NT2/D1 (cell line): Measurements from ENCODE around the gene NDUFA11.

Source experiments
- DNase-seq: peaks from one replicate; pipeline ENCODE4 v3.0.0-alpha.2; 2011; ENCODE audit warnings: low read depth, low spot score
- H3K27me3 ChIP-seq: 2 replicates; pipeline ENCODE4 v1.6.0; 2011; ENCODE audit warnings: mild to moderate bottlenecking; ENCODE audit not compliant: insufficient read length, insufficient read depth
- H3K36me3 ChIP-seq: 2 replicates; pipeline ENCODE4 v1.6.1; 2011; ENCODE audit warnings: mild to moderate bottlenecking, low read length, mixed read lengths; ENCODE audit not compliant: insufficient read depth, insufficient read length
- H3K4me1 ChIP-seq: 2 replicates; pipeline ENCODE4 v1.5.1; 2011; ENCODE audit not compliant: insufficient read depth, insufficient read length
- H3K4me3 ChIP-seq: 2 replicates; pipeline ENCODE4 v1.5.1; 2011; ENCODE audit warnings: low read depth; ENCODE audit not compliant: insufficient read length
- H3K9ac ChIP-seq: 2 replicates; pipeline ENCODE4 v1.6.0; 2011; ENCODE audit warnings: low read depth; ENCODE audit not compliant: insufficient read length
- H3K9me3 ChIP-seq: 2 replicates; pipeline ENCODE4 v1.5.1; 2011; ENCODE audit warnings: mild to moderate bottlenecking, low read length; ENCODE audit not compliant: insufficient read depth
- SUZ12 ChIP-seq: IDR thresholded peaks from 2 replicates; pipeline ENCODE4 v1.6.1; 2011; ENCODE audit not compliant: insufficient read length, insufficient read depth; ENCODE audit errors: extremely low read depth
- YY1 ChIP-seq: IDR thresholded peaks from 2 replicates; pipeline ENCODE4 v1.6.1; 2011; ENCODE audit not compliant: insufficient read length, insufficient read depth
- ZNF274 ChIP-seq: IDR thresholded peaks from 2 replicates; pipeline ENCODE4 v1.6.1; 2011; ENCODE audit warnings: mild to moderate bottlenecking, low read depth, low read length

The NDUFA11 gene

GRCh38 chr19:5870986-5871394, 32.6 kb downstream of the NDUFA11 start:
- Histone ChIP-seq H3K36me3 (no peaks in the 10 kb centered on the region), H3K9me3 (no peaks in the 10 kb centered on the region), H3K4me3 (no peak overlapping the region), H3K4me1 (peaks cover 3% of the 10 kb centered on the region), H3K27me3 (peaks cover 3% of the 10 kb centered on the region), H3K9ac (no peak overlapping the region)
- DNase-seq: no peak
- no peak for TF ChIP-seq YY1
- no peak for TF ChIP-seq SUZ12
- TF ChIP-seq ZNF274: no peak

GRCh38 chr19:5867201-5868136, 36.1 kb downstream of the NDUFA11 start:
- H3K4me1 ChIP-seq: peaks cover 3% of the 10 kb centered on the region

GRCh38 chr19:5865772-5866171, 37.8 kb downstream of the NDUFA11 start:
- H3K9me3 ChIP-seq: no peaks in the 10 kb centered on the region
- H3K9ac ChIP-seq: no peak overlapping the region
- H3K4me3 ChIP-seq: no peak overlapping the region
- TF ChIP-seq SUZ12: no peak
- no peak for TF ChIP-seq ZNF274
- TF ChIP-seq YY1: no peak
- H3K4me1 ChIP-seq: peaks cover 3% of the 10 kb centered on the region
- no peaks in the 10 kb centered on the region for H3K36me3 ChIP-seq
- H3K27me3 ChIP-seq: peaks cover 11% of the 10 kb centered on the region
- DNase-seq: no peak

More at GRCh38 chr19:5867201-5868136, 36.1 kb downstream of the NDUFA11 start:
- H3K4me3 ChIP-seq: no peak overlapping the region
- no peaks in the 10 kb centered on the region for H3K9me3 ChIP-seq
- TF ChIP-seq ZNF274: no peak
- no peak for TF ChIP-seq YY1
- TF ChIP-seq SUZ12: no peak
- H3K9ac ChIP-seq: no peak overlapping the region
- no peak for DNase-seq
- no peaks in the 10 kb centered on the region for H3K36me3 ChIP-seq
- peaks cover 11% of the 10 kb centered on the region for H3K27me3 ChIP-seq

- Histone ChIP-seq H3K36me3 (no peaks in the 10 kb centered on the region), H3K9ac (no peak overlapping the region), H3K9me3 (no peaks in the 10 kb centered on the region), H3K4me1 (peaks cover 3% of the 10 kb centered on the region), H3K4me3 (no peak overlapping the region), H3K27me3 (peaks cover 11% of the 10 kb centered on the region)
- no peak for DNase-seq
- TF ChIP-seq YY1 (no peak), SUZ12 (no peak), ZNF274 (no peak)
Measured at GRCh38 chr19:5864725-5865486, 38.7 kb downstream of the NDUFA11 start.

GRCh38 chr19:5864013-5864720, 39.4 kb downstream of the NDUFA11 start:
- Histone ChIP-seq H3K27me3 (peaks cover 11% of the 10 kb centered on the region), H3K4me1 (peaks cover 3% of the 10 kb centered on the region), H3K9ac (no peak overlapping the region), H3K4me3 (no peak overlapping the region), H3K36me3 (no peaks in the 10 kb centered on the region), H3K9me3 (no peaks in the 10 kb centered on the region)
- no peak for TF ChIP-seq ZNF274
- no peak for TF ChIP-seq YY1
- TF ChIP-seq SUZ12: no peak
- no peak for DNase-seq

- H3K36me3 ChIP-seq: no peaks in the 10 kb centered on the region
Measured at GRCh38 chr19:5863030-5863665, 40.4 kb downstream of the NDUFA11 start.

More at GRCh38 chr19:5863030-5863665, 40.4 kb downstream of the NDUFA11 start:
- Histone ChIP-seq H3K9ac (no peak overlapping the region), H3K27me3 (peaks cover 11% of the 10 kb centered on the region), H3K4me1 (peaks cover 3% of the 10 kb centered on the region), H3K4me3 (no peak overlapping the region), H3K9me3 (no peaks in the 10 kb centered on the region)
- no peak for DNase-seq
- TF ChIP-seq SUZ12: no peak
- TF ChIP-seq ZNF274: no peak
- TF ChIP-seq YY1: no peak
